Activated T-helper 1 cell treated with anti-CD3 and anti-CD28 coated beads, Interleukin-2, amount 50 U/mL, for 16 hours (primary cell): ENCODE measurements around the gene MAG.
"Not testable (repeated sequence)": the region's sequence is repeated elsewhere in the genome, so short reads cannot be mapped to it uniquely, and the experiment has no call there.

Experiments
- DNase-seq, 2 donors: peaks; one replicate each; pipeline ENCODE4 v3.0.0-alpha.2; 2020; ENCODE audit warnings: low read depth in 1 of 2, low spot score in 1 of 2

Gene MAG

DNA sequence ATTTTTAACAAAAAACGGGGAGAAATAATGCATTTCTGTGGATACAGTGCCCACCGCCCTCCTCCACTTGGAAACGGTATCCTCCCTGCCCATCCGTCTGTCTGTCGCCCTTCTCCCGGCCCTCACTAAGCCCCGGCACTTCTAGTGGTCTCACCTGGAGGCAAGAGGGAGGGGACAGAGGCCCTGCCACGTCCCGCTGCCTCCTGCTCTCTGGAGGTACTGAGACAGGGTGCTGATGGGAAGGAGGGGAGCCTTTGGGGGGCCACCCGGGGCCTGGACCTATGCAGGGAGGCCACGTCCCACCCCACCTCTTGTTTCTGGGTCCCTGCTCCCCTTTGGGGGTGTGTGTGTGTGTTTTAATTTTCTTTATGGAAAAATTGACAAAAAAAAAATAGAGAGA is 12.6 kb upstream of the MAG start:
- DNase-seq: no peak

- DNase-seq: no peak
Observed at GRCh38 chr19:35279985-35280821, 11.8 kb upstream of the MAG start.

GRCh38 chr19:35281303-35281702 is 10.7 kb upstream of the MAG start:
- DNase-seq: no peak

DNA sequence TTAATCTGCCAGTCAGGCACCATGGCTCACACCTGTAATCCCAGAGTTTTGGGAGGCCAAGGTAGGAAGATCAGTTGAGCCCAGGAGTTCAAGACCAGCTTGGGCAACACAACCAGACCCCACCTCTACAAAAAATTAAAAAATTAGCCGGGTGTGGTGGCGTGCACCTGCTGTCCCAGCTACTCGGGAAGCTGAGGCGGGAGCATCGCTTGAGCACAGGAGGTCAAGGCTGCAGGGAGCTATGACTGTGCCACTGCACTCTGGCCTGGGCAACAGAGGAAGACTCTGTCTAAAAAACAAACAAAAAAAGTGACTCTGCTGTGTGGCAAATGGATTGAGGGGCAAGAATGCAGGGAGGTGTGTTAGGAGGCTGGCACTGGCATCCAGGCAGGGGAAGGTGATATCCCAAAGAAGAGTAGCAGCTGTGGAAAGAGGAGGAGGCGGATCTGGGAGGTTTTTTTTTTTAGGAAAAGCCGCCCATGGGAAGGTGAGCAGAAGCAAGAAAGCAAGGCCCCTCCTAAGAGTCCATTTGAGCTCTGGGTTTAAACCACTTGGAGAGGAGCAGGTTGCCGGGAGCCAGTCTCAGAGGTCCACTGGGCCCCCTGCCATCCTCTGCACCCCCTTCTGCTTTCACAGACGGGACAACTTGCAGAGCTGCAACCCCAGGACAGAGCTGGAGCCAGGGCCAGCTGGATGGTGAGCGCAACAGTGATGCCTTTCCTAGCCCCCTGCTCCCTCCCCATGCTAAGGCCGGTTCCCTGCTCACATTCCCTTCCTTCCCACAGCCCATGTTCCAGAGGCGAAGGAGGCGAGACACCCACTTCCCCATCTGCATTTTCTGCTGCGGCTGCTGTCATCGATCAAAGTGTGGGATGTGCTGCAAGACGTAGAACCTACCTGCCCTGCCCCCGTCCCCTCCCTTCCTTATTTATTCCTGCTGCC is 7.5 kb upstream of the MAG start:
- no peak for DNase-seq

DNA sequence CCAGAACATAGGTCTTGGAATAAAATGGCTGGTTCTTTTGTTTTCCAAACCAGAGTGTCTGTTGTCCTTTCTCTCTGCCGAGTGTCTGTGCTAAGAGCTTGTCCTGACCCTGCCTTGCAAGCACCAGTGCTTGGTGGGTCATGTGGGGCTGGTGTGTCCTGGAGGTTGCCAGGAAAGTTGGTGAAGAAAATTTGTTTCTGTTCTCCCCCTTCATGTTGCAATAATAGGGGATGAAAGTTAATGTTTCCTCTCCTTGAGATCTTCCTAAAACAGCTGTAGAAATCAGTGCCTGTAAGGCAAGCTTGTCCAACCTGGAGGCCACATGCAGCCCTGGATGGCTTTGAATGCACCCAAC is 6.9 kb upstream of the MAG start:
- DNase-seq: no peak

DNA sequence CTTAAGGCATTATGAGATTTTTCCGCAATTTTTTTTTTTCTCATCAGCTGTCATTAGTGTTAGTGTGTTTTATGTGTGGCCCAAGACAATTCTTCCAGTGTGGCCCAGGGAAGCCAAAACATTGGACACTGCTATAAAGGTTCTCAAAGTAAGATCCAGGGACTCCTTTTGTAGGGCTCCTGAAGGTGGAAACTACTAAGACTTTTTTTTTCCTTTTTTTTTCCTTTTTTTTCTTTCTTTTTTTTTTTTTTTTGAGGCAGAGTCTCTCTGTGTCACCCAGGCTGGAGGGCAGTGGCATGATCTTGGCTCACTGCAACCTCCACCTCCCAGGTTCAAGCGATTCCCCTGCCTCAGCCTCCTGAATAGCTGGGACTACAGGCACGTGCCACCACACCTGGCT is 6.5 kb upstream of the MAG start:
- DNase-seq: not testable (repeated sequence)

DNA sequence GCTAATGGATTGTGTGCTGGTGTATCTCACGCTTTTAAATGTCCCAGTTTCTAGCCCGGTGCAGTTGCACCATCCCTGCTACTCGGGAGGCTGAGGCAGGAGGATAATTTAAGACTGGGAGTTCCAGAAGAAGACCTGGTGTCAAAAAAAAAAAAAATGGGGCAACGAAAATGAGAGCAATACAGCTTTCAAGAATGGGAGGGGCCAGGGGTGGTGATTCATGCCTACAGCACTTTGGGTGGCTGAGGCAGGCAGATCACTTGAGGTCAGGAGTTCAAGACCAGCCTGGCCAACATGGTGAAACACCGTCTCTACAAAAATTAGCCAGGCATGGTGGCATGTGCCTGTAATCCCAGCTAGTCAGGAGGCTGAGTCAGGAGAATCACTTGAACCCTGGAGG is 5.9 kb upstream of the MAG start:
- not testable (repeated sequence) for DNase-seq

- DNase-seq: no peak
Observed at GRCh38 chr19:35287713-35288112, 4.2 kb upstream of the MAG start.

GRCh38 chr19:35288331-35288730 is 3.6 kb upstream of the MAG start:
- DNase-seq: no peak

- DNase-seq: no peak
Observed at GRCh38 chr19:35288906-35289305, 3.1 kb upstream of the MAG start.

DNA sequence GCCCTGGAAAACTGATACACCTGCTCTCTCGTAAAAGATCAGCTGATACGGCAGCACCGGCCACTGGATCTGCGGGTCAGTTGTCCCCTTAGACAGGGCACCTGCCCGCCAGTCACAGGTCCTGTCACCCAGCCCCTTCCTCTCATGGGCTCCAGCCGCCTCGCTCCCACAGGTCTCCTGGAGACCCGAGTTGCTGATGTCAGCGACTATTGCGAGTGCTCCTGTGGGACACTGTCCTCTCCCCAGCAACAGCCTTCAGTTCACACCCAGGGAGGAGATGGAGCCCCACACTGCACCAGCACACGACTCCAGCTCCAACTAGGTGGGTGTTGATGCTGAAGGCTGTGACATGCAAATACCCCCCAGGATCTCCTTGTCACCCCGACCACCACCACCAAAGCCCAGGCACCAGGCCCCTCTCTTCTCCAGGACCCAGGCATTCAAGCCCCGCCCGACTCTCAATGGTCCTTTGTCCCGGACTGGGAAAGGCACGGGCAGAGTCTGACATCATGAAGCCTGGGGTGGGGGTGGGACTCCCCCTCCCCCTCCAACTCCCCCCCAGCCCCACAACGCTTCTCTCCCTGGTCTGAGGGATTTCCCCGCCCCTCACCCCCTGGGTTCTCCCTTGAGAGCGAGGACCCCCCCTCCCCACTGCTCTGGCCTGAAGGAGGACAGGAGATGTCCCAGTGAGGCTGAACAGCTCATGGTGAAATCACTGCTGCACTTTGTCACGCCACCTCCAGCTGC is 1.4 kb upstream of the MAG start:
- DNase-seq: no peak

GRCh38 chr19:35291259-35291658 is 702 bp upstream of the MAG start:
- DNase-seq: no peak

DNA sequence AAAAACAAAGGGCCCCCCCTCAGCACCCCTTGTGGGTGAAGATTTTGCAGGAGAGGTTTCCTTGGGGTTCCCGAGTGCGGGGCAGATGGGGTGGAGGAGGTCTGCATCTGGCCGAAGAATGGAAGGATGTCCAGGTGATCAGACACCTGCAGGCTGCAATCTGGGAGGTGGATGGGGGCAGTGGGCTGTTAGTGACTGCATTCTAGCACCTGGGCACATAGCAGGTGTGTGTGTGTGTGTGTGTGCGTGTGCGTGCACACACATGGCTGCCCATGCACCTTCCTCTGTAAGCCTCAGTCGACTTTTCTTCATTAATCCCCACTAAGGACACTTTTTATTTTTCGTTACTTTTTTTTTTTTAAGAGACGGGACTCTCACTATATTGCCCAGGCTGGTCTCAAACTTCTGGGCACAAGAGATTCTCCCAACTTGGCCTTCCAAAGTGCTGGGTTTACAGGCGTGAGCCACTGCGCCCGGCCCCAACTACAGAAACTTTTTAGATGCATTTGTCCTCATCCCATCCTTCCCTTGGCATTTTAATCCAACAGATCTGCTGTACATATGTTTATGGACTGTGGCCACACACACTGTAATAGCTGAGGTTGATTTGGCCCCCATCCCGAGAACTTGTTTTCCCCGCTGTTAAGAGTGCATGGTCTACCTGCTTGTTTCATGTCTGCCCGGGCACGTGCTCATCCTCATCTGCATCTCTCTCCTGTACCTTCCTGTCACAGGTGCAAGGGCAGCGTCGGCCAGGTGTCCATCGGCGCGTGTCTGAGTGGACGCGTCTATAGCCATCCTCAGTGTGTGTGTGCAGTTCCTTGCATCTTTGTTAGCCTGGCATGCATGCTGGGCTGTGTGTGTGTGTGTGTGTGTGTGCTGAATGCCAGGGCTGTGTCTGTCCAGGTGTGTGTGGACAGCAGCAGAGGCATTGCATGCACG is 731 bp downstream of the MAG start:
- DNase-seq: no peak

DNA sequence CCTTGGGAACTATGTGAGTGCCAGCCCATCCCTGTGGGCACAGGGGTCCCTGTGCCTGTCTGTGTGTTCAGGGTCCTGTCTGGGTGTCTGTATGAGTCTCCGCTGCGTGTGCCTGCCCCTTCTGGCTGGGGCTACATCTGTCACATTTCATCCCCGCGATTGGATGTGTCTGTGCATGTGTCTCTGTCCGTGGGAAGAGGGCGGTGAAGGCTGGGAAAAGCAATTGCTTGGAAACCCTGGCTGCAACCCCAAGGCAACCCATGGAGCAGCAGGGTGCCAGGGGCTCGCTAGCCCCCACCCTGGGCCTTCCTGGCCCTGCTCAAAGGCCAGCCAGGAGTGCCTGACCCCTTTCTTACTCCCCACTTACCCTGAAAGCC is 1.4 kb downstream of the MAG start:
- no peak for DNase-seq

- DNase-seq: no peak
Observed at GRCh38 chr19:35293808-35294207, 1.8 kb downstream of the MAG start.

DNA sequence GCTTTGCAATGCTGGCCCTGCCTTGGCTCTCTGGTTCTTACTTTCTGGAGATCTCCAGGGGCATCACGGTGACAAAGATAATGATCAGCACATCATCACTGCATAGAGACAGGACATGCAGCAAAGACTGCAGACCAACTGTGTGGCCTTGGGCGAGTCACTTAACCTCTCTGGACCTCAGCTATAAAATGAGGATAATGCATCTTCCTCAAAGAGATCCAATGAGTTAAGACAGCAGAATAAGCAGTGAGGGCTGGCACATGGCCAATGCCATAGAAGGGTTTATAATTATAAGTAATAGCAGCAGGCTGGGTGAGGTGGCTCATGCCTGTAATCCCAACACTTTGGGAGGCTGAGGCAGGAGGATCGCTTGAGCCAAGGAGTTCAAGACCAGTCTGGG is 2.4 kb downstream of the MAG start:
- no peak for DNase-seq

GRCh38 chr19:35294859-35295791 is 3.2 kb downstream of the MAG start:
- no peak for DNase-seq

DNA sequence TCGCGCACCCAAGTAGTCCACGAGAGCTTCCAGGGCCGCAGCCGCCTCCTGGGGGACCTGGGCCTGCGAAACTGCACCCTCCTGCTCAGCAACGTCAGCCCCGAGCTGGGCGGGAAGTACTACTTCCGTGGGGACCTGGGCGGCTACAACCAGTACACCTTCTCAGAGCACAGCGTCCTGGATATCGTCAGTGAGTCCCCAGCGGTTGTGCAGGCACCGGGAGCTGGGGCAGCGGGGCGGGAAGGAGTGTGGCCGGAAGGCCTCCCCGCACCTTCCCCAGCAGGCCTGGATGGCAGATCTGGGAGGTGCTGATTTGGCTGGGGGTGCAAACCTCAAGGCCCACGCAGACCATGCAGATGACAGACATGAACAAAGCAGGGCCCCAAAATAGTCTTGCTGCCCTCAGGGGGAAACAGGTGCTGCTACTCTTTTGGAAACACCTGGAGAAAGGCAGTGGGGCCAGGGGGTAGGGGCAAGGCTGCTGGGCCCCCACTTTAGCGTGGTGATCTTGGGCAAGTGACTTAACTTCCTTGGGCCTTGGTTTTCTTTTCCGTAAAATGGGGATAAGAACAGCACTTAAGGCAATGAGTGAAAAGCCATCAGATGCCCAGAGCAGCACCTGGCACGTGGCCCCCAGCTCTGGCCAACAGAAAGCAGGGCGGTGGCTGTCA is 4.0 kb downstream of the MAG start:
- peak in 1 of 2 donors; percentile 24 for DNase-seq
